ENCODE data around the gene TMOD2.
A peak's percentile ranks its signal among the peaks of the same experiment; 100 is the strongest.

TMOD2 gene

DNA sequence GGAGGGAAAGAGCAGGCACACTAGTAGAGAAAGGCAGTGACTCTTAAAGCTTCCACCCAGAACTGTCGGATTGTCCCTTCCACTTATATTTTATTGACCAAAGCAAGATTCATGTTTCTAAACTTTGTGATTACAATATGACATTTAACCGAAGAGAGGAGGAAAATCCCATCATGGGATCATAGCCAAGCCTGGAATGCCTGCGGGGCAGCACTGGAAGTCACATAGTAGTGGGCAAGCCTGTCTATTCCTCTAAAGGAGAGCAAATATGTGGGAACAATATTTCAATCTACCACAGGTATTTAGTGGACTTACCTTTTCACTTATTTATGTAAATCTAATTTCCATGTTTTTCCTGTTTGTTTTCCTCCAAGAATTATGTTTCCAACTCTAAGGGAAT, 74.3 kb downstream of the TMOD2 start:
- TF ChIP-seq, protein P1, sequence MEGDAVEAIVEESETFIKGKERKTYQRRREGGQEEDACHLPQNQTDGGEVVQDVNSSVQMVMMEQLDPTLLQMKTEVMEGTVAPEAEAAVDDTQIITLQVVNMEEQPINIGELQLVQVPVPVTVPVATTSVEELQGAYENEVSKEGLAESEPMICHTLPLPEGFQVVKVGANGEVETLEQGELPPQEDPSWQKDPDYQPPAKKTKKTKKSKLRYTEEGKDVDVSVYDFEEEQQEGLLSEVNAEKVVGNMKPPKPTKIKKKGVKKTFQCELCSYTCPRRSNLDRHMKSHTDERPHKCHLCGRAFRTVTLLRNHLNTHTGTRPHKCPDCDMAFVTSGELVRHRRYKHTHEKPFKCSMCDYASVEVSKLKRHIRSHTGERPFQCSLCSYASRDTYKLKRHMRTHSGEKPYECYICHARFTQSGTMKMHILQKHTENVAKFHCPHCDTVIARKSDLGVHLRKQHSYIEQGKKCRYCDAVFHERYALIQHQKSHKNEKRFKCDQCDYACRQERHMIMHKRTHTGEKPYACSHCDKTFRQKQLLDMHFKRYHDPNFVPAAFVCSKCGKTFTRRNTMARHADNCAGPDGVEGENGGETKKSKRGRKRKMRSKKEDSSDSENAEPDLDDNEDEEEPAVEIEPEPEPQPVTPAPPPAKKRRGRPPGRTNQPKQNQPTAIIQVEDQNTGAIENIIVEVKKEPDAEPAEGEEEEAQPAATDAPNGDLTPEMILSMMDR (IDR thresholded peaks at IDR 0.05; ENCODE audit: low read depth, low read length): no peak
- no peak for DNase-seq (ENCODE audit: extremely low read depth, low read depth)

DNA sequence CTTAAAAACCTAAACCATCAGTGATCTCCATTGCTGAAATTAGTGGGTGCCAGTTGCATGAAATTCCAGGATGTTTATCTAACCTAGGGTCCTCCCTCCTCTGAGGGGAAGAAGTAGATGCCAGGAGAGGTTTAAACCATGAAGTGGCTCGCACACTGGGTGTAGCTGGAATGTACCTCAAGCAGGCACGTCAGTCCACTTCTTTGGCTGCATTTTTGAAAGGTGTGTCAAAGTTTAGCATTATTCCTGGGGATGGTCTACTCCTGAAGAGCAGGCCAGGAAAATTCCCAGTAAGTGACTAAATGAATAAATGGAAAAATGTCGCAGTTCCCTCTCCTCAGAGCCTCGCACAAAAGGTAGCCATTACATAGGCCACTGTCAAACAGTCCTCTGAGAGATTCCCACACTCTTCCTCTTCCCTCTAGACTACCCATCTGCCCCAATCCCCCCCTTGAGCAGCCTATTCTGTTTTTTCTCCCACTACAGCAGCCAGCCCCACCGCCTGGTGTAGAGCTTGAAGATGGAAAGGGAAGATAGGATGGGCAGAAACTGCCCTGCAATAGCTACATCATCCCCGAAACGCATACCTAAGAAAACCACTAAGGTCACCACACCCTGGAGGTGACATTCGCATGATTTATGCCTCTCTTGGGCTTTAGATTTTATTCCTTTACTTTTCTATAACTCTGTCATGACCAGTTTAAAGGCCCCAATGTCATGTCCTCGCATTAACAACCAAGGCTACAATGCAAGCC, 77.4 kb downstream of the TMOD2 start:
- no peak for DNase-seq (ENCODE audit: extremely low read depth, low read depth)
- TF ChIP-seq, protein P1 (IDR thresholded peaks at IDR 0.05; ENCODE audit: low read depth, low read length): no peak

GRCh38 chr15:51829376-51830275, 78.2 kb downstream of the TMOD2 start, which contains the start of gene TMOD3:
TSS of gene TMOD3 (plus strand) at chr15:51829653. CDS start at chr15:51862885, 33,232 bp downstream.
- TF ChIP-seq, protein P1 (IDR thresholded peaks at IDR 0.05; ENCODE audit: low read depth, low read length): no peak; the same call in 1 of the 2 replicates
- DNase-seq (ENCODE audit: extremely low read depth, low read depth): peak; percentile 78

GRCh38 chr15:51830276-51830806, 78.9 kb downstream of the TMOD2 start:
- TF ChIP-seq, protein P1 (IDR thresholded peaks at IDR 0.05; ENCODE audit: low read depth, low read length): no peak
- peak; percentile 32 for DNase-seq (ENCODE audit: extremely low read depth, low read depth)

- no peak for DNase-seq (ENCODE audit: extremely low read depth, low read depth)
- TF ChIP-seq, protein P1 (IDR thresholded peaks at IDR 0.05; ENCODE audit: low read depth, low read length): no peak
These were observed 82.4 kb downstream of the TMOD2 start for GRCh38 chr15:51833772-51834171.

DNA sequence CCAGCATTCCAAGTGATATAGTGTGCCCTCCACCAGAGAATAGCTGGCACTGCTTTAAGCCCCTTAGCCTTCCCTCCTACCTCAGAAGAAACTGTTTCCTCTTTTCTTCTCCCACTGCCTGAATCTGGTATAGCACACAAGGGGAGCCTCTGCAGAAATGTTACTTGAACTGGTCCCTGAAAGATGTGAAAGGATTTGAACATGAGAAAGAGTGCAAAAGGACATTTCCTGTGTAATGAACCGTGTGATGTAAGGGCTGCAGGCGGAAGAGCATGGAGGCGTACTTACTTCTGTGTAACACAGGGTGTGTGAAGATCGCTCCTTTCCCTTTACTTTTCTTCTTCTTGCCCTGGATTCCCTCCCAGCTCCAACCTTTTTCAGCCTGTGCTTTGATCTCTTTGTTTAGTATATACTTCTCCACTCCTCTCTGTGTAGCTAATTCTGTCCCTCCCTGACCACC, 86.4 kb downstream of the TMOD2 start:
- no peak for DNase-seq (ENCODE audit: extremely low read depth, low read depth)
- TF ChIP-seq, protein P1 (IDR thresholded peaks at IDR 0.05; ENCODE audit: low read depth, low read length): no peak

Measured in AG09319 (cell line).